COR-L47 (cell line): ENCODE data around the gene ZNF48.

Source experiments
- DNase-seq: peaks from one replicate; lab custom pipeline; 2025; lab: John Stamatoyannopoulos, UW

ZNF48 gene

GRCh38 chr16:30395155-30395991 is at the start of gene ZNF48:
Gene ZNF48 (plus strand): TSS chr16:30395420. CDS start chr16:30395795, 375 bp downstream.
- peak; percentile 89 for DNase-seq

GRCh38 chr16:30346286-30346685 is 48.9 kb upstream of the ZNF48 start:
- DNase-seq, result no peak

GRCh38 chr16:30348113-30348512 is 47.1 kb upstream of the ZNF48 start:
- no peak for DNase-seq

- DNase-seq, result no peak
Measured at GRCh38 chr16:30348929-30349328, 46.3 kb upstream of the ZNF48 start.

- DNase-seq, result no peak
Measured at GRCh38 chr16:30349675-30350074, 45.5 kb upstream of the ZNF48 start.

GRCh38 chr16:30350134-30350871 is 44.9 kb upstream of the ZNF48 start:
- no peak for DNase-seq

GRCh38 chr16:30351001-30351441 is 44.2 kb upstream of the ZNF48 start:
- no peak for DNase-seq

GRCh38 chr16:30351586-30352419 is 43.4 kb upstream of the ZNF48 start:
- DNase-seq, result no peak

- DNase-seq, result no peak
Measured at GRCh38 chr16:30352488-30353401, 42.5 kb upstream of the ZNF48 start.

- DNase-seq, result no peak
Measured at GRCh38 chr16:30353438-30354129, 41.6 kb upstream of the ZNF48 start.

- no peak for DNase-seq
Measured at GRCh38 chr16:30354423-30355143, 40.6 kb upstream of the ZNF48 start.

- peak; percentile 96 for DNase-seq
Measured at GRCh38 chr16:30355144-30355953, 39.9 kb upstream of the ZNF48 start, which contains the start of gene CD2BP2. Gene CD2BP2 (minus strand): TSS chr16:30355308. CDS start chr16:30354681, 627 bp downstream.

GRCh38 chr16:30355954-30356308 is 39.3 kb upstream of the ZNF48 start:
- no peak for DNase-seq

GRCh38 chr16:30356401-30357084 is 38.7 kb upstream of the ZNF48 start:
- DNase-seq, result no peak

- DNase-seq, result no peak
Measured at GRCh38 chr16:30357085-30357714, 38.0 kb upstream of the ZNF48 start.

GRCh38 chr16:30357715-30358576 is 37.3 kb upstream of the ZNF48 start:
- DNase-seq, result no peak

- DNase-seq, result no peak
Measured at GRCh38 chr16:30358577-30358936, 36.7 kb upstream of the ZNF48 start.
